Cardiac septum (tissue), 1 donor: Measurements from ENCODE around the gene ACTMAP. TPM values are rescaled to one million over a fixed set of nuclear protein-coding genes. Genes with fewer than 3 reads are reported as not detected.
"Not testable (repeated sequence)": the region's sequence is repeated elsewhere in the genome, so short reads cannot be mapped to it uniquely, and the experiment has no call there.

Experiments
- DNase-seq: peaks from one replicate; pipeline ENCODE4 v3.0.0-alpha.2; 2020; ENCODE audit warnings: low spot score
- intact Hi-C: fragments of 100-400 bp; cut with DNase I; formaldehyde crosslinking; loops from one replicate; pipeline ENCODE4 v1.14.0; 2022
- total RNA-seq: library from RNA; stranded (reverse); fragmentation: NEBNext Ultra II Directional; extraction: Animal tissue kit (Norgen Biotek cat#: 25700); gene quantifications from one replicate; pipeline ENCODE4 v1.2.1, GENCODE V29; 2021
- donor health status: DM: no; HTN: no; CAD: no.

ACTMAP gene
- total RNA-seq, 1 donor from 2014 or later, result 9.2 TPM

DNA sequence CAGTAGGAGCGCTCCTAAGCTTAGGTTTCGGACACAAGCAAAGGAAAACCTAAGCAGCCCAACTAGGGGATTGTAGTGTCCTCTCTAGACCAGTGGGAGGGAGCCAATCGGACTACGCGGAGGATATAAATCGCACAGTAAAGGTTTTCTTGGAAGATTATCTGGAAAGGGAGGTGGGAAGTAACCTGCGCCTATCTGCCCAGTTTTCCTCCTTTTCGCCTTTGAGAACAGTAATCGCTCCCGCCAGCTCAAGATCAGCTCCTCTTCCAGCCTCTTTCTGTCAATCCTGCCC is 27.3 kb upstream of the ACTMAP start:
- intact Hi-C loops, result no loop called here

DNA sequence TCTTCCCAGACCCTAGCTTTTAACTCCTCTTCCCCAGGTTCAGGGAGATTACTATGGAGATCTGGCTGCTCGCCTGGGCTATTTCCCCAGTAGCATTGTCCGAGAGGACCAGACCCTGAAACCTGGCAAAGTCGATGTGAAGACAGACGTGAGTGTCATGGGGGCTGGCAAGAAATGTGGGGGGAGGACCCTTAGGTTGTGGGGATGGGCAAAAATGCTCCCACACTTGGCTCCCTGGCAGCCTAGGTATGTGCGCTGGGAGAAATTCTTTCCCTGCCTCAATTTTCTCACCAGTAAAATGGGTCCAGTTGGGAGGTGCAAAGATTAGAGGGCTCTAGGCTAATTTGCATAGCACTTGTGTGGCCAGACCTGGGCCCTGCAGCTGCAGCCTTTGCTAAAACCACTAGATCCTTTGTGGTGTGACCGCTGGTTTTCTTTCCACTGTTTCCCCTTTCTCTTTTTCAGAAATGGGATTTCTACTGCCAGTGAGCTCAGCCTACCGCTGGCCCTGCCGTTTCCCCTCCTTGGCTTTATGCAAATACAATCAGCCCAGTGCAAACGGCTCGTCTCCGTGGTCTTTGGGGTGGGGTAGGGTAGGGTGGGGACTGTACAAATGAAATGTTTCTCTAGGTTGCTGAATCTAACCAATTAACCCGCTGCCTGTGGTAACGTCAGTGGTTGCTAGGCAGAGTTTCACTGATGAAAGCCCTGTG is 26.8 kb upstream of the ACTMAP start:
- peak; percentile 95 for DNase-seq
- intact Hi-C loops, result no loop called here

More for the DNA sequence above, 27.3 kb upstream of the ACTMAP start:
- no peak for DNase-seq

GRCh38 chr19:40776364-40776763 is 26.1 kb upstream of the ACTMAP start:
- intact Hi-C loops, result no loop called here
- DNase-seq, result no peak

- intact Hi-C loops, result no loop called here
- DNase-seq, result no peak
Measured at GRCh38 chr19:40775632-40776022, 25.4 kb upstream of the ACTMAP start.

DNA sequence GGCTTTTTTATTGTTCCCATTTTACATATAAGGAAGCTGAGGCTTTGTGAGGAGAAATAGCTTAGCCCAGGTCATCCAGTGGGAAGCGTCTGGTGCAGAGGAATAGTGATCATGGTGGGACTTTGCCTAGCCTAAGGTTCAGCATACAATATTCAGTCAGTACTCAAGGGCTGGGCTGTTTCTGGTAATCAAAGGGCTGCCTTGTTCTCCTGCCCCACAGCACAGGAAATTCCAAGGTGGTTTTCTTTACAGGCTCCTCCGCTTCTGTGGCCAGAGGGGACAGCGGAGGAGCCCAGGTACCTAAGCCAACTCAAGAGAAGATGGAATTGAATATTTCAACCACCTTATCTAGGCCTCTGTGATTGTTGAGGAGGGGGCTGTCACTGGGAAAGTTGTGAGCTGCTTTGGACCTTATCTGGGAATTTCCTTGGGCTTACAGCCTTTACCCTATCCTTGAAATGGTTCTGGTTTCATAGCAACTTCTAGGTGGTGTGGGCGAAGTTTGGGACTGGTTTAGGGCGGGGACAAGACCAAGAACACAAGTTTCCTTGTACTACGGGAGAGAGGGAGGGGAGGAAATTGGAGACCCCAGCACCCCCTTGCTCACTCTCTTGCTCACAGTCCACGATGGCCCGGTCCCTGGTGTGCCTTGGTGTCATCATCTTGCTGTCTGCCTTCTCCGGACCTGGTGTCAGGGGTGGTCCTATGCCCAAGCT is 24.8 kb upstream of the ACTMAP start, which contains the start of gene MIA:
MIA (plus strand) TSS at position 606 of the 716 bp plus-strand sequence; CDS start at position 628, 22 bp downstream.
- intact Hi-C loops, result no loop called here
- DNase-seq, result no peak

GRCh38 chr19:40771101-40771862 is 21.0 kb upstream of the ACTMAP start:
- intact Hi-C loops, DNase-seq: not testable (repeated sequence)

DNA sequence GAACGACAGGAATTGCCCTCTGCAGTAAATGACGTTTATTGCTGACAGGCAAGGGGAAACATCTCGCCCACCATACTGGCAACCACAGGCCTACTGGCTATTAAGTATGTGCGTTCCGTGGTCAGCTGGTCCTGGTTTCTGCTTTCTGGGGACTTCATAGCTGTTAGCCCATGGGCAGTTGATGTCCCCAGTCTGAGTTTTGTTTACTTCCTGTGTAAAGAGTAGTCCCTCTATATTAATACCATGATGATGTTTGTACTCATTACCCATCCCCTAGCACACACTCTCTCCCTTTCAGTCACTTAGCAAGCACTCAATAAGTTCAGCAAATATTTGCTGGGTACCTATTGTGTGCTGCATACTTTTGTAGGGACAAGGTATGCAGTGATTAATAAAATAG is 18.6 kb upstream of the ACTMAP start:
- no peak for DNase-seq
- intact Hi-C loops, result no loop called here

DNA sequence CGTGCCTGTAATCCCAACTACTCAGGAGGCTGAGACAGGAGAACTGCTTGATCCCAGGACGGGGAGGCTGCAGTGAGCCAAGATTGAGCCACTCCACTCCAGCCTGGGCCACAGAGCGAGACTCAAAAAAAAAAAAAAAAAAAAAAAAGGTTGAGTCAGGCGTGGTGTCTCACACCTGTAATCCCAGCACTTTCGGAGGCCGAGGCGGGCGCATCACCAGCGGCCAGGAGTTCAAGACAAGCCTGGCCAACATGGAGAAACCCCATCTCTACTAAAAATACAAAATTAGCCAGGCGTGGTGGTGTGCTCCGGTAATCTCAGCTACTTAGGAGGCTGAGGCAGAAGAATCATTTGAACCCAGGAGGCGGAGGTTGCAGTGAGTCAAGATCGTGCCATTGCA is 16.1 kb upstream of the ACTMAP start:
- intact Hi-C loops, DNase-seq: not testable (repeated sequence)

- intact Hi-C loops, result no loop called here
- DNase-seq, result no peak
Measured at GRCh38 chr19:40763963-40764362, 13.7 kb upstream of the ACTMAP start.

GRCh38 chr19:40763526-40763925 is 13.2 kb upstream of the ACTMAP start:
- intact Hi-C loops, result no loop called here
- DNase-seq, result no peak

GRCh38 chr19:40762754-40763470 is 12.6 kb upstream of the ACTMAP start:
- intact Hi-C loops, result no loop called here
- no peak for DNase-seq

- DNase-seq, result no peak
- intact Hi-C loops, result no loop called here
Measured at GRCh38 chr19:40759352-40759751, 9.1 kb upstream of the ACTMAP start.

DNA sequence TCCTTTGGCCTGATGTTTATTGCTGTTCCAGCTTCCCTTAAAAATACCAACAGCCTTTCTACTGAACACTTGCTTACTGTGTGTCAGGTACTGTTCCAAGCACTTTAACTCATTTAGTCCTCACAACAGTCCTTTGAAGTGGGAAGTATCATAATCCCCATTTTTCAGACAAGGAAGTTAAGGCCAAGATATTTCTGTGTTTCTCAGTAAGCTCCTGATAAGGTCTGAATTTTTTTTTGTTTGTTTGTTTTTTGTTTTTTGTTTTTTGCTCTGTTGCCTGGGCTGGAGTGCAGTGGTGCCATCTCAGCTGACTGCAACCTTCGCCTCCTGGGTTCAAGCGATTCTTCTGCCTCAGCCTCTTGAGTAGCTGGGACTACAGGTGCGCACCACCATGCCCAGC is 8.2 kb upstream of the ACTMAP start:
- intact Hi-C loops, result no loop called here
- DNase-seq, result no peak

DNA sequence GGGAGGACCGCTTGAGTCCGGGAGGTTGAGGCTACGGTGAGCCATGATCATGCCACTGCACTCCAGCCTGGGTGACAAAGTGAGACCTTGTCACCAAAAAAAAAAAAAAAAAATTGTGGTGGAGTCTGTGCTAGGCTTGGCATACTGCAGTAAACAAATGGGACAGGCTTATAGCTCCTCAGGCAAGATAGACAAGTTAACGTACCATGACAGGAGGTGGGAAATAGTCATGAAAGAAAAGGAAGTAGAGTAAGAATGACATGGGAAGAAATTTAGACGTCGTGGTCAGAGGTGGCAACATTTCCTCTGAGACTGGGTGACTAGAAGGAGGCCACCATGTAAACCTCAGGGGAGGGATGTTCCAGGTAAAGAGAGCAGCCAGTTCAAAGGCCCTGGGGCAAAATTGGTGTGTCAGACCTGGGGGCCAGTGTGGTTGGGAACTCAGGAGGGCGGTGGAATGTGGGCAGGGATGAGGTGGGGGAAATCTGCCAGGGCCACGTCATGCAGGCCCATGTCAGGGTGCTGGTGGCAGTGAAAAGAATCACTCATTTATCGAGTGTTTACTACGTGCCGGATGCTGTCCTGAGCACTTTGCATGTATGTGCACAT is 6.3 kb upstream of the ACTMAP start:
- intact Hi-C loops, result no loop called here
- DNase-seq, result no peak

GRCh38 chr19:40755791-40756190 is 5.5 kb upstream of the ACTMAP start:
- intact Hi-C loops, result no loop called here
- no peak for DNase-seq

GRCh38 chr19:40755248-40755624 is 5.0 kb upstream of the ACTMAP start:
- no peak for DNase-seq

GRCh38 chr19:40754611-40755247 is 4.5 kb upstream of the ACTMAP start:
- intact Hi-C loops, result no loop called here
- DNase-seq, result no peak

More at GRCh38 chr19:40755248-40755624, 5.0 kb upstream of the ACTMAP start:
- intact Hi-C loops, result no loop called here

- intact Hi-C loops, result no loop called here
- DNase-seq, result no peak
Measured at GRCh38 chr19:40752257-40752781, 2.0 kb upstream of the ACTMAP start.
